Suprapubic skin (tissue), 4 donors: Measurements from ENCODE around the gene UBE4B.

ENCODE experiments used
- CTCF ChIP-seq, 2 donors: fragments of 200-600 bp in 1 of 2; fragments of 450-650 bp in 1 of 2; sonication (generic) in 1 of 2; IDR thresholded peaks; one replicate each; pipeline ENCODE4 v1.5.1; 2016 to 2019; ENCODE audit warnings: antibody characterized with exemption in 2 of 2, mild to moderate bottlenecking in 1 of 2, moderate library complexity in 1 of 2
- EP300 ChIP-seq: sonication (generic); formaldehyde crosslinking; IDR thresholded peaks from one replicate; pipeline ENCODE4 v1.6.1; 2017; ENCODE audit warnings: antibody characterized with exemption
- POLR2A ChIP-seq, 2 donors: fragments of 450-650 bp; IDR thresholded peaks; one replicate each; pipeline ENCODE4 v1.6.1; 2017; ENCODE audit warnings: antibody characterized with exemption in 2 of 2, mild to moderate bottlenecking in 2 of 2, moderate library complexity in 2 of 2
- POLR2AphosphoS5 ChIP-seq, 3 donors: sonication (generic); formaldehyde crosslinking; IDR thresholded peaks; one replicate each; pipeline ENCODE4 v1.6.1; 2017; ENCODE audit warnings: antibody characterized with exemption in 3 of 3

DNA sequence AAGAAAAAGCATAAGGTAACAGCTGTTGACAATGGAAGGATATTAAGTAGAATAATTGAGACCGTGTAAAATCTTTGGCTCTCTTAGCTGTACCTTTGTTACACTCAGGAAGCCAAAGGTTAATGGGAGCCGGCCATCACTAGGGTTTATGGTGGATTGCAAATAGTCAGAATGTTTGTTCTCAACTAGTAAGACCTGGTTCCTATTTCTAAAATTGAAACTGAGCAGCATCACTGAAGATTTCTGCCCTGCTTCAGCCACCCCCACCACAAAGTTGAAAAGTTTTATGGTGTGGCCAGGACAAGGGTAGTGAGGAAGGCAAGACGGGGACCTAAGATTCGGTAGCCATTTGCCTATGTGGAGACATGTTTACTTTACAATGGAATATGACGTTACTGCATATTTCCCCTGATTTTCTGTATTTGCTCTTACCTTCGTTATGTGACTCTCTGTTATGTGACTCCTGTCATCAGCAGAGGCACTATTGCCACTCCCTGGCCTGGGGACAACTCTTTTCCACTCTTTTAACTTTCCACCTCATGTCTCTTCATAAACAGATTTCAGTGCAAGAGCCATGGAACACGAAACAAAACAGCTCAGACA, 136.3 kb downstream of the UBE4B start:
- no peak for TF ChIP-seq CTCF (IDR thresholded peaks at IDR 0.05)
- no peak for TF ChIP-seq POLR2A (IDR thresholded peaks at IDR 0.05)
- no peak for TF ChIP-seq EP300
- no peak for TF ChIP-seq POLR2AphosphoS5 (IDR thresholded peaks at IDR 0.05)
